Measurements from ENCODE around the gene DGKB. TPM values are rescaled to one million over a fixed set of nuclear protein-coding genes. Genes with fewer than 3 reads are reported as not detected.

DGKB gene
- polyA plus RNA-seq, 12 donors: 0.47 to 2.2 (median 0.82) TPM; not detected in 2

GRCh38 chr7:14218338-14218737 lies 684.2 kb downstream of the DGKB start:
- no peak for DNase-seq

GRCh38 chr7:14209896-14210484 lies 692.6 kb downstream of the DGKB start:
- DNase-seq: no peak

GRCh38 chr7:14207711-14208110 lies 694.8 kb downstream of the DGKB start:
- no peak for DNase-seq

DNA sequence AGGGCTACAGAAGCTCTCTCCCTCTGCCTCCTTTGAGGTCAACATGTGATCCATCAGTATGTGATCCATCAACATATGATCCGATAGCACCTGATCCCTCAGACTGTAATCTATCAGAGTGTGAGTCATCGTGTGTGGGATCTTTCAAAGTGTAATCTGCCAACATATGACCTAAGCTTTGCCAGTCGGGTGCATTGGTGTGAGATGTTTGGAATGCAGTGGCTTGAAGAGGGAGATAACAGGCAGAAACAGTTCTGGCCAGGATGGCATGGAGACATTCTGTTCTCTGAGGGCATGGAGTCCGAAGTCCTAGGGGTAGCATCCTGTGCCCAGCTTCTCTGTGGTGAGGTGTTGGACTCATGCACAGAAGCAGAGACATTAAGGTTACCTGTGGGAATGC lies 695.4 kb downstream of the DGKB start:
- no peak for DNase-seq

DNA sequence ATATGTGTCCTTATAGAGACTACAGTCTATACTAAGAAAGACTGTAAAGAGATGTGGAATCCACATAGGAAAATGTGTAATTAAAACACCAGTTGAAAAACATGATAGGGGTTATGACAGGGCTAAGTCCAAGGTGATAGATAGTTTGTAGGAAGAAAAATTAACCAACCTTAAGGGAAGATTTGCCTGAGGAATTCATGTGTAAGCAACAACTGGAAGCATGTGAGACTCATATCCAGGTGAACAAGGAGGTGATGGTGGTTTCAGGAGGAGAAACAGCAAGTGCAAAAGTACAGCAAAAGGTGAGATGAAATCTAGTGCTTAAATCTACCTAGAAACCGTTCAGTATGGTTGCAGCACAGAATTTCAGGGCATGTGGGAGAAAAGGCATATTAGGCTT lies 696.4 kb downstream of the DGKB start:
- DNase-seq: no peak

DNA sequence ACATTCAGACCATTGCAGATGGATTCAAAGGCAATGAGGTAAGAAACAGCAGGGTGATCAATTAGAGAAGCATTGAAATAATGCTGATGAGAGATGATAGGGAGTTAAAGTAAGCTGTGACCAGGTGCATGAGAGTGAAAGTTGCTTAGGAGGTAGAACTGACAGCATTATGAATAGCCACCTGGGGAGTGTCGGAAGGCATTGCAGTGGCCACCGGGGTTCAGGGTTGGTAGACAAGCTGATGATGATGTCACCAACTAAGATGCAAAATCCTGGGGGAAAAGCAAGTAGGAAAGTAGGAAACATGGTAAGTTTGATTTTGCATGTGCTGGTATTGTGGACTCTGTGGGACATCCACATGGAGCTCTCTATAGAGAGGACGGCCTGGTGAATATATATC lies 701.2 kb downstream of the DGKB start:
- DNase-seq: no peak

- DNase-seq: no peak
Observed at GRCh38 chr7:14199336-14199735, 703.2 kb downstream of the DGKB start.

- DNase-seq: peak; percentile 26
Observed at GRCh38 chr7:14197280-14197679, 705.3 kb downstream of the DGKB start.

- no peak for DNase-seq
Observed at GRCh38 chr7:14196555-14196954, 706.0 kb downstream of the DGKB start.

- DNase-seq: no peak
Observed at GRCh38 chr7:14195871-14196270, 706.7 kb downstream of the DGKB start.

GRCh38 chr7:14195079-14195478 lies 707.5 kb downstream of the DGKB start:
- no peak for DNase-seq

DNA sequence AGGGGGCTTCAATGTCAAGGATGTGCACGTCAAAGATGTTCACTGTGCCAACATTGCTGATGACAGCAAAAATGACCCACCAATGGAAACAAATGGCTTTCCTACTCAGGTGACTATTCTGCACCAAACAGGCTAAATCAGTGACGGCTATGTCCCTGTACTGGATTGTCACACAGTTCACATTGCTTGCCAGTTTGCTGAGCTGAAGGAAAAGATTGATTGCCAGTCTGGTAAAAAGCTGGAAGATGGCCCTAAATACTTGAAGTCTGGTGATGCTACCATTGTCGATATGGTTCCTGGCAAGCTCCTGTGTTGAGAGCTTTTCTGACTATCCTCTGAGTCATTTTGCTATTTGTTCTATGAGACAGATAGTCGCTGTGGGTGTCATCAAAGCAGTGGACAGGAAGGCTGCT lies 710.9 kb downstream of the DGKB start:
- no peak for DNase-seq

GRCh38 chr7:14184292-14184864 lies 718.2 kb downstream of the DGKB start:
- no peak for DNase-seq

DNA sequence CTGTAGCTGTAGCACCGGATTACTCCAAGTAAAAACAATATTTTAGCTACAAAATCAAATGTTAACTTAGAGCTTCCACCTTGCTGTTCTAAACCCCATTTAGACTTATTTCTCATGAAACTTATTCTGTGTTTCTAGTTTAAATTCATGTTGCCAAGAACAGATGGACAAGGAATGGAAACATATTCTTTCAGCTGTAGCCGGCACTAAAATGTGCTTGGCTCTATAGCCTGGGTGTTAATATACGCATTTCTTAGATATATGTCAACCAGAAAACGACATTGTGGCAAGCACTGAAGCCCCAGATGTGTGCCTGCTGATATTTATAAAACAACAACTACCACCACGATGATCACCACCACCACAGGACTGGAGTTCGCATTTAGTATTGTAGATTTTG lies 722.8 kb downstream of the DGKB start:
- DNase-seq: no peak

DNA sequence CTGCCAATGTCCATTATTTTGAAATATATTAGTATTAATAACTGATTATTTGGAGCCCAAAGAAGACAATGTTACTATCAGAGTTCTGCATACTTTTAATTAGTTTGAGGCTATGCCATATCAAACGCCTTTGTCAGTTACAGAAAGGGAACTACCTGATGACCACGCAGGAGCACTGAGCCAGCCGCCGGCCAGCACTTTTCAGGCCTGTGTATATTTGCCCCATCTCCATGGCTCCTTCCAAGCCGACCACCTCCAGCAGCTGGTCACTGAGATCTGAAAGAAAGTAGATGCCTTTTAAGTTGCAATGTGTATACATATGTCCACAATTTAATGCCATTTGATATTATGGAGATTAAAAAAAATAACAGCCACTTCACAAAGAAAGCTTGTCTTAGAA lies 724.7 kb downstream of the DGKB start:
- no peak for DNase-seq

DNA sequence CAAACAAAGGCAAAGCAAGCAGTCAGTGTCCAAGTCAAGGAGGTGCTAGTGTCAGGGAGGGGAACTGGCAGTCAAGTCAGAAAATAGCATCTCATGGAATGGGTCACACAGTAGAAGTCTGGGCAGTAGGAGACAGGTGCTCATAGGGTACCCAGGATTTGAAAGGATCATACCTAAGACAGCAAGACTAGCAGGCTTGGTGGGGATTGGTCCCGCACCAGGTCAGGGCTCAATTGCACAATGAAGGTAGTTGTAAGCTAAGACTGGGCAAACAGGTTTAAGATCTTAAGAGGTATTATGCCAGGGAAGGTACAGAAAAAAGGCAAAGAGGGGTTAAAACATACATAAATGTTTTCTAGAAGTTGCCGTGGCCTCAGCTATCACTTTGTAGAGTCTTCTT lies 731.7 kb downstream of the DGKB start:
- no peak for DNase-seq

DNA sequence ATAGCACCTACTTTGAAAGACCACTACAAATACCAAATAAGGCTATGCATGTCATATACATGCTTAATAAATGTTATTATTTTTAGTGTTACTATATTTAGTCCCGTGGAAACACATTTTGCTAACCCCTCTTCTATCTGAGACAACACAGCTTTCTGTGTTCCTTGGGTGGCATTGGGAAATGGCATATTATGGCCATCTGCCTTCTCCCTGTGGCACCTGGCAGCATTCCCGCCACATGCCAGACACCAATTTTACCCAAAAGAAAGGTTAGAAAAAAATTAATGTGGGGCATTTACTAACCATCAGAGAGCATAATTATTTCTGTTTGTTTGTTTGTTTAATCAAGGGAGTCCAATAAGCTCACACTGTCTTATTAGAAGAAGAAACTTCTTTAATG lies 744.4 kb downstream of the DGKB start:
- DNase-seq: no peak

DNA sequence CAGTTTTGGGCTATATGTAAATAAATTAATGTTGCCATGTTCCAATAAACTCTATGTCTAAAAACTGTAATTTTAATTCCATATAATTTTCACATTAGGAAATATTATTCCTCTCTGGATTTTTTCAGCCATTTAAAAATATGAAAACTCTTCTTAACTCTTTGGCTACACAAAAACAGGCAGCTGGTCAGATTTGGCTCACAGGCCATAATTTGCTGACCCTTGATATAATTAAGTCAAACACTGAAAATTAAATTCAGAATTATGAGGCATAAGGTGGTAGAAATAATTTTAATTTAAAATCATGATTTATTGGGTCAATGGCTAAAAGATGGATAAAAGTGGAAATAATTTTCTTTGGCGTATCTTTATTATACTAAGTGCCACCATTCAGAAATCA lies 746.1 kb downstream of the DGKB start:
- no peak for DNase-seq

DNA sequence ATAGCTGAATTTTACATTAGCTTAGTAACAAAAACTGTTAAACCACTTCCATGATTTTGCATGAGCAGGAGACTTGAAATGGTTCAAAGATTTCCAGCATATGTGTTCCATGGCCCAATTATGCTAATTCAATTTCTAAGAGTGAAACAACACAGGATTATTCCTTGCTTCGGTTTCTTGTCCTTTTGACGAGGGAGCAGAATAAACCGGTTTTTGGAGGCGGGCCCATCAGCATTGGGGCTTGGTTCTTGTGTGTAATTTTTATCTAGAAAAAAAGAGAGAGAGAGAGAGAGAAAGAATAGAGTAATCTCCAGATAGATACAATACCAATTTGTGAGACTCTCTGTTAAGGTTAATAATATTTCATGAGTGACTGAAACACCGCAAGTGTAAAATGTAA lies 753.6 kb downstream of the DGKB start:
- no peak for DNase-seq

DNA sequence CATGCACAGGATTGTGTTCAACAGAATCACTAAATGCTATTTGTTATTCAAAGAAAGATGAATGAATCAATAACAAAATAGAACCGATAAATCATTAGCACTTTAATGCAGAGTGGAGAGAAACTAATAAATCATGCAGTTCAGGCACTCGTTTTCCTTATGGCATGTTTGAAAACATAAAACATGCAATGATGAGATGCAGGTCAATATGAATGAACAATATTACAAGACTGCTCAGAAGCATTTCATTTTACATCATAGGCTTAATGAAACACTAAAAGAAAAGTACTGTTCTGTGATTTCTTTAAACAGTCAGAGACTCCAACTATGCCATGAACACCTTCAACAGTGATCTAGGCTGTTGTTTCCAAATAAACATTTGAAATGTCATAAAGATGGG lies 755.0 kb downstream of the DGKB start:
- DNase-seq: no peak

DNA sequence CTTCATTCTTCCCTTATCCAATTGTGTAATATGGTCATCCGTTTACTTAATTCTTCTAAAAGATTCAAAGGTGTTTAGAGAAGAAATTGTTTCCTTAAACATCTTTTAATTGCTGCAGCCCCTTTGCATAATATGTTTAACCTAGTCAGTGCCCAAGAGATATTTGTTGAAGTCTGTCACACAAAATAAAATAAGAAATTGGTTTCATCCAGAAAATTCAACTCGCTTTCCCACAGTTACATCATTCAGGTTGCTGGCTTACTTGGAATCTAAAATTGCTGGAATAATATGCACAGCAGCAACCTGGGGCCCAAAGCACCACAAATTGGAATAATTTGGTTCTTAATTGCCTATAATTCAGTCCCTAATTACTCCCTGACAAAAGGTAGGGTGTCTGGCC lies 758.0 kb downstream of the DGKB start:
- no peak for DNase-seq

GRCh38 chr7:14144109-14144508 lies 758.4 kb downstream of the DGKB start:
- DNase-seq: no peak

DNA sequence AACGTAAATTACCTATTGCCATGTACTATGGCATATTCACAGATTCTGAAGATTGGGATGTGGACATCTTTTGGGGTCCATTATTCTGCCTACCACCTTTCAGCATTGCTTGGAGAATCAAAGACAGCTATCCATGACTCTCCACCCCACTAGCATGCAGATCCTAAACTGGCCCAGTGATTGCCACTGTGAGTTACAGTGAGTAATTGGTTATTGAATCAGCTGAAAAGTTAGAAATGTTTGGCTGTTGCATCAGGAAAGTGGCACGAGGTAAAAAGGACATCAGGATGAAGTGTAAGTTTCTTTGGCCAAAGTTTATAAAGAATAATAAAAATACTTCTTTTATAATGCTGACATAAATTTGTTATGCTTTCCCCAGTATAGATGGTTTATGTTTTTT lies 764.9 kb downstream of the DGKB start:
- no peak for DNase-seq

- DNase-seq: no peak
Observed at GRCh38 chr7:14133752-14134151, 768.8 kb downstream of the DGKB start.

Measured in muscle of arm (tissue), 12 donors.